Measurements from ENCODE around the gene PIGA. TPM values are rescaled to one million over a fixed set of nuclear protein-coding genes. Genes with fewer than 3 reads are reported as not detected.

PIGA gene
- total RNA-seq, 1 experiment from 2014 or later: 13.9 TPM

GRCh38 chrX:15376956-15377355 lies 41.6 kb upstream of the PIGA start:
- Histone ChIP-seq H3K4me2 (ENCODE audit: insufficient read depth, insufficient read length, low read length) (no peak overlapping the region), H4K91ac (ENCODE audit: insufficient read length, low read depth, low read length) (no peak overlapping the region), H3K9me3 (ENCODE audit: control insufficient read depth, low read depth, low read length) (no peaks in the 10 kb centered on the region), H2AK5ac (ENCODE audit: insufficient read length, low read length) (no peak overlapping the region), H4K5ac (ENCODE audit: insufficient read length, low read depth, low read length) (no peak overlapping the region), H3K79me2 (ENCODE audit: insufficient read depth, low read length) (no peaks in the 10 kb centered on the region), H3K79me1 (ENCODE audit: insufficient read depth, low read depth, low read length, poor library complexity, severe bottlenecking) (no peaks in the 10 kb centered on the region), H3K27me3 (ENCODE audit: insufficient read depth, low read length) (no peaks in the 10 kb centered on the region), H4K8ac (replicated peaks; ENCODE audit: insufficient read length, low read depth, low read length) (no peak overlapping the region), H3K9ac (ENCODE audit: extremely low read depth, insufficient read length, low read length) (no peak overlapping the region), H3K27ac (ENCODE audit: insufficient read length, low read depth, low read length) (no peak overlapping the region), H3K14ac (ENCODE audit: insufficient read depth, low read length) (no peak overlapping the region), H3T11ph (ENCODE audit: low read length) (no peak overlapping the region), H2AFZ (ENCODE audit: low read length) (no peak overlapping the region), H2BK20ac (ENCODE audit: low read depth, low read length, poor library complexity, severe bottlenecking) (no peak overlapping the region), H3K23ac (ENCODE audit: insufficient read length, low read depth, low read length) (no peak overlapping the region), H3K18ac (ENCODE audit: insufficient read length, low read depth, low read length) (no peak overlapping the region), H3K4me1 (ENCODE audit: insufficient read depth, low read length) (peaks cover 4% of the 10 kb centered on the region), H2BK12ac (ENCODE audit: insufficient read length, low read depth, low read length) (no peak overlapping the region), H3K4ac (ENCODE audit: low read depth, low read length) (no peak overlapping the region), H3K56ac (ENCODE audit: insufficient read length, low read depth, low read length) (no peak overlapping the region), H3K23me2 (ENCODE audit: insufficient read length, low read depth, low read length, poor library complexity, severe bottlenecking) (no peaks in the 10 kb centered on the region), H2BK120ac (ENCODE audit: low read depth, low read length, poor library complexity, severe bottlenecking) (no peak overlapping the region), H2BK15ac (ENCODE audit: low read depth, low read length) (no peak overlapping the region), H4K20me1 (ENCODE audit: control insufficient read depth, insufficient read depth, insufficient read length) (no peaks in the 10 kb centered on the region), H2BK5ac (ENCODE audit: insufficient read length, low read length) (no peak overlapping the region)
- TF ChIP-seq CTCF (conservative IDR thresholded peaks at IDR 0.05): no peak
- DNase-seq: no peak
- no peak overlapping the region for H3K27ac Mint-ChIP-seq
- peaks cover 0 to 5% (median 4%) of the 10 kb centered on the region in 3 experiments; a peak in 3 of 7 replicates for H3K36me3 Mint-ChIP-seq (ENCODE audit: insufficient read depth in 1 of 3, low read depth in 3 of 3)
- peaks cover 4 to 9% of the 10 kb centered on the region in 2 experiments for H3K4me1 Mint-ChIP-seq
- peaks cover 0 to 3% of the 10 kb centered on the region in 2 experiments; a peak in 2 of 5 replicates for H3K9me3 Mint-ChIP-seq
- H3K4me3 Mint-ChIP-seq: no peak overlapping the region
- WGBS (ENCODE audit: extremely low coverage, insufficient read length, low lambda C conversion rate): no CpG with 5 or more reads among the region's 1 CpG
- H3K27me3 Mint-ChIP-seq (ENCODE audit: low read depth): no peaks in the 10 kb centered on the region
